ENCODE results near the gene IGLL5.
"Not testable (repeated sequence)": the region's sequence is repeated elsewhere in the genome, so short reads cannot be mapped to it uniquely, and the experiment has no call there.

Gene IGLL5

DNA sequence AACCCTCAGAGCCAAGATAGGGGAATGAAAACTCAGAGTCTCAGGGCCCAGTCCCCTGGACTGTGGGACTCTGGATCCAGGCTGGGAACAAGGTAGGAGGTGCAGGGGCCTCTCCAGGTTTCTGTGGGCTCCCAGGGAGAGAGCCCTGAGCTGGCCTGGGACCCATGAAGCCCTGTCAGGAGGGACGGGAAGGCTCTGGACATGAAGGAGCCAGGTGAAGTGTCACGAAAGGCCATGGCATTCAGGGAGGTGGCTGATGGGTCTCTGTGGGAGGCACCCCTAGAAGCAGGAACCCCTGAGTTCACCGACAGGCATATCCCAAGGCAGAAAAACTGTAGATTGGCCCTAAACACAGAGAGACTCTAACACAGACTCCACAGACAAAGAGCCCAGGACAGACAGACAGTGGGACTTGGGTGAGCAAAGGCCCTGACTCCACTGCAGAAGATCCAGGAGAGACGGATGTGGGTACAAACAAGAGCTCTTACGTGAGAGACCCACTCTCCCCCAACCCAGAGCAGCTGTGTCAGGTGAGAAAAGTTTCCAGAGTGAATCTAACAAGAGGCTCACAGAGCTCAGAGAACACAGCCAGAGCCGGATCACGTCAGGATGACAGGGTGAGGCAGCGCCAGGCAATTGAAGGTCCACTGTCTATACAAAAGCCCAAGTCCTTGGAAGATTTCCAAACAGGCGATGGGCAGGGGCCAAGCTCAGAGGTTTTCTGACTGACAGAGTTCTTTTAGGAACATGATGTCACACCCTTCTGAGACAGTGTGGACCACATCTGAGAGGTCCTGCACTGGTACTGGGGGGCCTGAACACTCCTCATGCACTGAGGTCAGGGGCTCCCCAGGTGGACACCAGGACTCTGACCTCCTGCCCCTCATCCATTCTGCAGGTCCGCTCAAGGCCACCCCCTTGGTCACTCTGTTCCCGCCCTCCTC, 27.4 kb downstream of the IGLL5 start:
- no peak for DNase-seq (ENCODE audit: low read depth, low spot score)

DNA sequence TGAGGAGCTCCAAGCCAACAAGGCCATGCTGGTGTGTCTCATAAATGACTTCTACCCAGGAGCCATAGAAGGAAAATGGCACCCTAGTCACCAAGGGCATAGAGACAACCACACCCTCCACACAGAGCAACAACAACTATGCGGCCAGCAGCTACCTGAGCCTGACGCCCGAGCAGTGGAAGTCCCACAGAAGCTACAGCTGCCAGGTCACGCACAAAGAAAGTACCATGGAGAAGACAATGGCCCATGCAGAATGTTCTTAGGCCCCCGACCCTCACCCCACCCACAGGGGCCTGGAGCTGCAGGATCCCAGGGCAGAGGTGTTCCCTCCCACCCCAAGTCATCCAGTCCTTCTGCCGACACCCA, 28.0 kb downstream of the IGLL5 start:
- no peak for DNase-seq (ENCODE audit: low read depth, low spot score)

DNA sequence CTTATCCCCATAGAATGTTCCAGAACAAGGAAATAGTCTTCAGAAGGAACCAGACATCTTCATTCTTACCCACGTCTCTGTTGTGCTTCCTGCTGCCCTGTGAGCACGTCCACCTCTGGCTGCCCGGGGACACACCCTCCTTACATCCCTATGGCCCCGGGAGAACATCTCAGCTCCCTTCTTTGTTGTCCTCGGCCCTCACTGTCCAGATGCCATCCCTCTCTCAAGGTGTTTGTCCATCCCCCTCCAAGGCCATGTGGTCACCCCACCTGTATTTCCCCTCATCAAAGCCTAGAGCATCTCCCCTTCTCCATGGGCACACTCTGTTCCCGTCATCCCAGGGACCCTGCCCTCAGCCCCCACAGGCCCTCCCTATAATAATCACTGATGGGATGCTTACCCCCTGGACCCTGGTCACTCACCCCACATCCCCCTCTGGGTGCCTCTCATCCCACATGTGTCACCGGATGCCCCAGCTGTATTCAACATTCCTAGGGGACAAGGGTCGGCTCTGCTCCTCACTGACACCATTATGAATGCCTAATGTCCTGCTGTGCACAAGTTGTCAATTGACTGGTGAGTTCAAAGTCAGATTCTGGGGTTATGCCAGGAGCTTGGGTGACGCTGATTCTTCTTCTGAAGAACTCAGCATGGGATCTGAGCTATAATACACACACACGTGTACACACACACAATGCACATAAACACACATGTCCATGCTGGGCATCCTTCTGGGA, 28.8 kb downstream of the IGLL5 start:
- no peak for DNase-seq (ENCODE audit: low read depth, low spot score)

DNA sequence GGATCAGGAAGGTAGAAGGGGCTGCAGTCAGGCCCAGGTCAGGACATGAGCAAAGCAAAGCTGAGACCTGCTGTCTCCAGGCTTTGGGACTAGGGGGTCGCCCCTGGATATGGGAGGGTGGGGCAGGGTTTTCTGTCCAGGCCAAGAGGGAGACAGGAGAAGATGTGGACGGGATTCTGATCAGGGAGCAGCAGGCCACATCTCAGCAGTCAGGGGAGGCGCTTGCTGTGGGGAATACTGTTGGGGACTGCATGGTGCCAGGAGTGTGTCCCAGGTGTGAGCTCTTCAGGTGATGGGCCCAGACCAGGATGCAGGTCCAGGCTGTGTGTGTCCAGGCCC, 29.3 kb downstream of the IGLL5 start:
- no peak for DNase-seq (ENCODE audit: low read depth, low spot score)

DNA sequence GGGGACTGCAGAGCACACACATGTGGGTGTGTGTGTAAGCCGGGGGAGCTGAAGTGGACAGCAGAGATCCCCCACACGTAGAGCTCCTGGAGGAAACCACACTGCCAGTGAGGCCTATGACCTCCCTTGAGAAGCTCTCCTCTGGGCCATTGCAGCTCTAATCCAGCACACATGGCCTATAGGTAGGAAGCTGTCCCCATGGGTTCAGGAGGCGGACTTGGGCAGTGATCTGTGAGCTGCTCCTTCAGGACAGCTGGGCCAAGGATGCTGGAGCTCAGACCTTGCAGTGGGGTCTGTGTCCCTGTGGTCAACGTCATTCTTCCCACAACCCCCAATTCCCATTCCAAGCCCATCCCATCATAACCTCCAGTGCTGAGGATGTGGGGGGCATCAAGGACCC, 29.8 kb downstream of the IGLL5 start:
- no peak for DNase-seq (ENCODE audit: low read depth, low spot score)

DNA sequence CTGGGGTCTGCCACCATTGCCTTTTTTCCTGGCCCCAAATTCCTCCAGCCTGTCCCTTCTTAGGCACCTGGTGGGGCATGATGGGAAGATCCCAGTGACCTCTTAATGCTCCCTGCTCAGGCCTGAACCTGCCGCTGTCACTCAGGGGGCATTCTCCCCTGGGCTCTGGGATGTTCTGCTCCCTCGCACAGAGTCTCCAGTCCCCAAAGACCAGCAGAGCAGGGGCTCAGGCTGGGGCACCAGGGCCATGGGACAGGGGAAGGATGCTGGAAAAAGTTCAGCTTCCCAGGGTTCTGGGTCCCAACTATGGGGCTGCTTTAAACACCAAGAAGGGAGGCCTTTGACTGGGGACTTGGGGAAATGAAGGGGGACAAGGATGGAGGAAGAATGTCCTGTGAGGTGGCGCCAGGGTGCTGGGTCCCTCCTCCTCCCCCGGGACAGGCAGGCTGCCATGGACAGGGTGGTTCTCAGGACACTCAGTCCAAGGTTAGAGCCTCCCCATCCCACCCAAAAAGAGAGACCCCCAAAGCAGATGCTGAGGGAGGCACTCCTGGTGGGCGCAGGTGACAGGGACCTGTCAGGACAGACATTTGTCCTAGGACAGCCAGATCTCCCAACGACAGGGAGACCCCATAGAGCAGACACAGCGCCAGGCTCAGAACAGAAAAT, 30.8 kb downstream of the IGLL5 start:
- no peak for DNase-seq (ENCODE audit: low read depth, low spot score)

DNA sequence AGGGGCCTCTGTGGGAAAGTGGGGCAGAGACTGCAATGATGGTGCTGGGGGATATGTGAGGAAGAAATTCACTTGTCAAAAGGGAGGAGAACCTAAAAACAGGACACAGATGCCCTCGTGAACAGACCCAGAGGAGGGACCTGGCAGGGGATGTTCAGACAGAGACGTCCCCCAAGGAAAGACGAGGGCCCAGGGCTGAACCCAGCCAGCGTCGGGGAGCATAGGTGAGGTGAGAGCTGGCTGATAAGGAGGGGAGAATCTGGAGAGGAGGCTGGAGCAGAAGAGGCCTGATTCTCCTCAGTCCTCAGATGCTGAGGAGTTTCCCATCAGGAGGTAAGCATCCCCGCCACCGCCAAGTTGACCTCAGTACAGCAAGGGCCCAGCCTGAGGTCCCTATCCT, 31.4 kb downstream of the IGLL5 start:
- no peak for DNase-seq (ENCODE audit: low read depth, low spot score)

DNA sequence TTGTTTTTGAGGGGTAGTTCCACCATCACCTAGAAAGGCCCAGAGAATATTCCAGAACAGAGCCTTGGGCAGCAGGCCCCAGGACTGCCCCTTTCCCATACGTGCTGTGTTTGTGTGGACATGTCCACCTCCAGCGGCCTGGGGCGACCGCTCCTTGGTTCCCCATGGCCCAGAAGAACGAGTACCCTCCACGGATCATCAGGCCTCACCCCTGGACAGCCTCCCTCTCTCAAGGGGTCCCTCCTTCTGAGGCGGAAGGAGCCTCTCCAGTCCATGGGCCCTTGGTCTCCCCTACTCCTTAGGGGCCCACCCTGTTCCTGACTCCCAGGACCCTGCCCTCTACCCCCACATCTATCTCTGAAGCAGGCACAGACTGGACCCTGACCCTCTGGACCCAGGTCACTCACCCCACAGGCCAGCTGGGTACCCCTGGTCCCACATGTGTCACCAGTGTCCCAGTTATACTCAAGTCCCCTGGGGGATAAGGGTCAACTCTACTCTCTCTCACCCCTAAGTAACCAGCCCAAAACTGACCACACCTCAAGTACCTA, 32.6 kb downstream of the IGLL5 start:
- no peak for DNase-seq (ENCODE audit: low read depth, low spot score)

DNA sequence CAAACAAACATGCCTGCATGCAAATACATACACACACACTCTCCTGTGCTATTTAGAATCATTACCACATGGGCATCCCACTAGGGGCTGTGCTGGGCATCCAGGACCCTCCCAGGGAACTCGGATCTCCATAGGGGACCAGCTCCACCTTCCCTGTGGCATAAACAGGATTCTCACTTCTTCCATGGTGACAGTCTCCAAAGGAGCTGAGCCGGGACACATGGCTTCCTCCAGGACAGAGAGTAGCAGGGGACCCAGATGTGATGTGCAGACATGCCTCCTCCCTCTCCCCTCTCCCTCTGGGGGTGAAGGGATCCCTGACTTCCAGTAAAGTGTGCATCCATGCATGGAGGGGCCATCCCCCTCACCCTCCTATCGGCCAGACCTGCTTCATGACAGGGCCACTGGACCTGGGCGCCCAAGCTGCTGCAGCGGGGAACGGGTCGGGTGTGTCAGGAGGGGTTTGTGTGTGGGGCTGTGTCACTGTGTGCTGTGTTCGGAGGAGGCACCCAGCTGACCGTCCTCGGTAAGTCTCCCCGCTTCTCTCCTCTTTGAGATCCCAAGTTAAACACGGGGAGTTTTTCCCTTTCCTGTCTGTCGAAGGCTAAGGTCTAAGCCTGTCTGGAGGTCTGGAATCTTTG, 33.4 kb downstream of the IGLL5 start:
- no peak for DNase-seq (ENCODE audit: low read depth, low spot score)

DNA sequence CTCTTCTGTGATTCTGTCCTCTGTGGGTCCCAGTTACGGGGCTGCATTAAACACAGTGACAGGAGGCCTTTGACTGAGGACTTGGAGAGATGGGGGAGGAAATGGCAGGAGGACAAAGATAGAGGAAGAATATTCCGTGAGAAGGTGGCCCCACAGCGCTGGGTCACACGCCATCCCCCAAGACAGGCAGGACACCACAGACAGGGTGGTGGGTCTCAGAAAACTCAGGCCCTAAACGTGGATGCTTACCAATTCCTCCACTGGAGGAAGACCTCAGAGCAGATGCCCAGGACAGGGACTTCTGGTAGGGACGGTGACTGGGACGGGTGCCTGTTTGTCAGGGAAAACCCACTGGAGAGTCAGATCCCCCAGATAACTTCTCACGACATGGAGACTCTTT, 34.0 kb downstream of the IGLL5 start:
- no peak for DNase-seq (ENCODE audit: low read depth, low spot score)

DNA sequence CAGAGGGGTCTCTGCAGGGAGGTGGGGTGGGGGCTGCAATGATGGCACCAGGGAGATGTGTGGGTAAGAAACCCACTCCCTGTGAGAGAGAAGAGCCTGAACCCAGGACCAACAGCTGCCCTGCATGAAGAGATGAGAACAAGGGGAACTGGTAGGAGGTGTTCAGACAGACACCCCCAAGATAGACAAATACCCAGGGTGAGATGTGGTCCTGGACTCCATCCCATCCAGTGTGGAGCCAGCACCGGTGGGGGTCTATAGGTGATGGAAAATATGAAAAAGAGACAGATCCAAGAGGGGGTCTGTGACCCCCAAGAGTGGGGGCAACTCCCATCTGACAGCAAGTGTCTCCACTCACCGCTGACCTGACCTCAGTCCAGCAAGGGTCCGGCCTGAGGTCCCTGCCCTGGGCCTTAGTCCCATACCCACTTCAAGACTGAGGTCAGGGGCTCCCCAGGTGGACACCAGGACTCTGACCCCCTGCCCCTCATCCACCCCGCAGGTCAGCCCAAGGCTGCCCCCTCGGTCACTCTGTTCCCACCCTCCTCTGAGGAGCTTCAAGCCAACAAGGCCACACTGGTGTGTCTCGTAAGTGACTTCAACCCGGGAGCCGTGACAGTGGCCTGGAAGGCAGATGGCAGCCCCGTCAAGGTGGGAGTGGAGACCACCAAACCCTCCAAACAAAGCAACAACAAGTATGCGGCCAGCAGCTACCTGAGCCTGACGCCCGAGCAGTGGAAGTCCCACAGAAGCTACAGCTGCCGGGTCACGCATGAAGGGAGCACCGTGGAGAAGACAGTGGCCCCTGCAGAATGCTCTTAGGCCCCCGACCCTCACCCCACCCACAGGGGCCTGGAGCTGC, 34.7 kb downstream of the IGLL5 start:
- not testable (repeated sequence) for DNase-seq (ENCODE audit: low read depth, low spot score)

DNA sequence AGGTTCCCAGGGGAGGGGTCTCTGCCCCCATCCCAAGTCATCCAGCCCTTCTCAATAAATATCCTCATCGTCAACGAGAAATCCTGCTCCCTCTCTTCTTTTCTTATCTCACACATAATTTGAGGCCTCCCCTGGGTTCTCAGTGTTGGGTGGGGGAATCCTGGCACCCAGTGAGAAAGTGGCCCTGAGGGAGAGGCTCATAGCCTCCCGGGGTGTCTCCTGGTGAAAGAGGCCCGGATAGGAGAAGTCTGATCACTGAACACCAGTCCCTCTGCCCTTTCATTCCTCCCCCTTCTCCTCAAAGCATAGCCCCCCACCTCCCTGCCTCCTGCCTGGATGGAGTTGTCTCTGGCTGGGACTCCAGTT, 35.3 kb downstream of the IGLL5 start:
- no peak for DNase-seq (ENCODE audit: low read depth, low spot score)

DNA sequence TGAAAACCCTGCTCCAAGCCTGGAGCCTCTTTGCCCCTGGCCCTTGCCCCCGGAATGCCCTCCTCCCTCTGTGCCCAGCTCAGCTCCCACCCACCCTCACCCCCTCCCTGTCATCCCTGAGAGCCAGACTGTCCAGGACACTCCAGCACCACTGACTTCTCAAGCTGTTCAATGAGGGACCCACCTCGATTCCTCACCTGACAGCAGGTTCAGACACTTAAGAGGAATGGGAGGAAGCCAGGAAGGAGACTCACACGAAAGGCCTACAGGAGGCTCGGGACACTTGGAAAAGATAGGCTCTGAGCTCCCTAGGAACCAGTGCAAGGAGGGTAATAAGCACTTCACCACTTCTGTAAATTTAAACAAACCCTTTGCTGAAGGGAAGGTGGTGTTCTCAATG, 35.8 kb downstream of the IGLL5 start:
- DNase-seq (ENCODE audit: low read depth, low spot score): no peak

DNA sequence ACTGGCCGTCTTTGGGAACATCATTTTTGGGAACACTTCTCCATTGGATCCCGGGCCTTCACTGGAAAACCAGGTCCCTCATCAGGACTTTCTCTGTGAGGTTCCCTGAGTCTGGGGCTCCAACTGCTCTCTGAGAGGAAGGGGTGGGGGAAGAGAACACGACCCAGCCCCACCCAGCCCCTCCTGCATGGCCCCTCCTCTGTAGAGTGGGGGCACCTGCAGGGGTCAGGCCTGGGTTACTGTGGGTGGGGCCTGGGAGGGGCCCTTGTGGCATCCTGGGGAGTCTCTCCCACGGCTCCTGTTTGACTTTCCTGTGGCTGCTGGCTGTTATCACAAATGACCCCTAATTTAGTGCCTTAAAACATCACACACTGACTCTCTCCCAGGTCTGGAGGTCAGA, 36.3 kb downstream of the IGLL5 start:
- no peak for DNase-seq (ENCODE audit: low read depth, low spot score)

DNA sequence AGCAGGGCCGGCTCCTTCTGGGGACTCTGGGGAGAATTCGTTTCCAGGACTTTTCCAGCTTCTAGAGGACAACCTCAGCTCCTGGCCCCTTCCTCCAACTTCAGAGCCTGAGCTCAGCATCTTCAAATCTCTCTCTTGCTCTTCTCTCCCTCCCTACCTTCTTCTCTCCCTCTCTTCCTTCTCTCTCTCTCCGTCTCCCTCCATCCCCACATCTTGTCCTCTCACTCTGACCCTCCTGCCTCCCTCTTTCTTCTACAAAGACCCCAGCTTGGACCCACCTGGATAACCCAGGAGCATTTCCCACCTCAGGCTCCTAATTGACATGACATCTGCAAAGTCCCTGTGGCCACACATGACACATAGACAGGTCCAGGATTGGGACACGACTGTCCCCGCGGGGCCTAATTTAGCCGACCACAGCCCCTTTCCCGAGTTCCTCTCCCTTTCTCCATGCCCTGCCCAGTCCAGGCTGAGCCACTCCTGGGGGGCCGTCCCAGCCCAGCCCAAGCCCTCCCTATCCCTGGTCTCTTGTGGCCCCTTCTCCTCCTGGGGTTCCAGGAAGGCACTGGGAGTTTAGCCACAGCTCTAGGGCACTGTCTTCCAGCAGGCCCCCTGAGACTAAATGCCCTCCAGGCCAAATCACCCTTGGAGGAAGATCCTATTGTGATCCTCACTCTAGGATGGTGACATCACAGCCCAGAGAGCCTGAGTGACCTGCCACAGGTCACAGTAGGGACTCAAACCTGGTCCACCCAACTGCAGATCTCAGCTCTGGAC, 36.9 kb downstream of the IGLL5 start:
- DNase-seq (ENCODE audit: low read depth, low spot score): no peak

DNA sequence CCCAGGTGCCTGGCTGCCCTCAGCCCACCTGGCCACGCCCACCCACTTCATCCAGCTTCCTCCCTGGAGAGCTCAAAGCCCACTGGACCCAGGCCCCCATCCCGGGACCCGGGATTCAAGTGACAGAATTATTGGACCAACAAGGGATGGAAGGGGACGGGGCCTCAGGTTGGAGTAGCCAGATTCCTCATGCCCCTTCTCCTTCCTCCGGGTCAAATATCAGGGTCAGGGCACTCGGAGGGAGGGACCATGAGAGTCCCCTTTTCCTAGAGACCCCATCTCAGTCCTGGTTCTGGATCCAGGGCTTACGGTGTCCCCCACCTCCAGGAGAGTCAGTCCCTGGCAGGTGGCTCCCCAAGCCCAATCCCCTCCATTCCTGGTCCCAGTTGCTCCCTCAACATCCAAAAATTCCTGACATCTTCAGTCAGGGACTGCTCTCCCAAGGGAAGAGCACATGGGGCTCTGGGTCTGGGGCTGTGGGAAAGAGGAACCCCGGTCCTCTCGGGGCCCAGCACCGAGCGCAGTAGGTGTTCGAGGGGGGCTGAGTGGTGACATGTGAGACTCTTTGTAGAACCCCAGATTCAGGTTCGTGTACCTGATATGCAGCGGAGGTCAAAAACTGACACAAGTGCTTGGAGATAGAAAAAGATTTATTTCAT, 37.7 kb downstream of the IGLL5 start:
- DNase-seq (ENCODE audit: low read depth, low spot score): no peak

DNA sequence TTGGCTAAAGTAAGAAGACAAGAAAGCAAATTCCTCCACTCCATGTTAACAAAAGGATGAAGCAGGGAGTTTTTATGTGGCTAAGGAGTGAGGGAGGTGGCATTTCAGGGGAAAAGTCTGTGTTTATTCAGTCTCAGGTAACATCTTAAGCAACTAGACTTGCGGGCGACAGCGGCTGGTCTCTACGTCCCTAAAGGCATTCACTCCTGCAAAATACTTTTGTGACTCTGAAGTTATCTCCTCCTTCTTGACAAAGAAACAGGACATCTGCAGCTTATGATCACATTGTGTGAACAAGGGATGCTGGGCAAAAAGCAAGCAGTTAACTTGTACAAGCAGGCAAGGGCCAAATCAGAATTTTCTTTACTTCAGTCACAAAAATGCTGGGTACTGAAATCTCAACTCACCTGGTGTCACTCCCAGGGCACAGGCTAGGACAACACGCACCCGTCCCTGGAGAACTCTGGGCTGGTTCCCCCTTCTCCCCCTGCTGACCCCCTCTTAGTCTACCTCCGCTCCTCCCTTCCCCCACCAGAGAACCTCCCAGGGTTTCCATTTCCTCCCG, 38.3 kb downstream of the IGLL5 start:
- DNase-seq (ENCODE audit: low read depth, low spot score): no peak

DNA sequence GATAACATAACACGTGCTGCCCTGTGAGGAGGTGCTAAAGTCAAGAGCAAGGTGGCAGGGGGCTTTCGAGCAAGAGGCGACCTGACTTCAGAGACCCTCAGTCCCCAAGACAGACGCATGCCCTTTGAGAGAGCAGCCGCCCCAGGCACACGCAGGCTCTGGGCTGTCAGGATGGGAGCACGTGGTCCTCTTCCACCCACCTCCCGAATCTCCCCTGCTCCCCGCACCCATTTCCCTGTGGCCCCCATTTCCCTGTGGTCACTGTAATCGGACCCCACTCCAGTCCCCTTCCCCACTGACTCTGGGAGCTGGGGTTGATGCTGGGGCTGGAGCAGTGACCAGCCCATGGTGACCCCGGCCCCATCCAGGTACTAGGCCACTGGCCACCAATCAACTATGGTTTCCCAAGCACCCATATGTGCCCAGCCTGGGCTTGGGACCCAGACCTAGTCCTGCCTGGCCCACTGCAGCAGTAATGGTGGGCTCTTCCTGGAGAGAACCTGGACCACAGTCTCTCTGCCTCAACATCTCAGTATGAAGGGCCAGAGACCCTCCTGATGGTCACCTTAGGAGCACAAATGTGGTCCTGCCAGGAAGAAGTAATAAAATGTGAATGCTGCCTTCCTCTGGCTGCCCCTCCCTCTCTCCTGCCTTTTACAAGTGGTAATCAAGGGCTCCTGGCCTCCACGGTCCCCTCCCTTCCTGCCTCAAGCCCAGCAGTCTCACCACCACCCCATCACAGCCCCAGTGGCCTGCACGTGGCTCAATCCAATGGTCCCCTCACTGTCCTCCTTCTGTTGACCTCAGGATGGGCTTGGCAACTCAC, 39.0 kb downstream of the IGLL5 start:
- DNase-seq (ENCODE audit: low read depth, low spot score): no peak
